Lower leg skin (tissue), 4 donors: Measurements from ENCODE around the gene REEP3. TPM values are rescaled to one million over a fixed set of nuclear protein-coding genes. Genes with fewer than 3 reads are reported as not detected.

ENCODE experiments used
- DNase-seq, 2 donors: peaks; one replicate each; pipeline ENCODE4 v3.0.0-alpha.2; 2019; ENCODE audit warnings: low spot score in 2 of 2
- H3K4me3 ChIP-seq: fragments of 200-600 bp; sonication (generic); 2 replicates; pipeline ENCODE4 v1.5.1; 2017; ENCODE audit warnings: mild to moderate bottlenecking, low read depth; ENCODE audit not compliant: poor library complexity, severe bottlenecking
- POLR2A ChIP-seq, 2 donors: fragments of 450-650 bp; IDR thresholded peaks; one replicate each; pipeline ENCODE4 v1.6.1; 2016 to 2017; ENCODE audit warnings: antibody characterized with exemption in 2 of 2, mild to moderate bottlenecking in 1 of 2, moderate library complexity in 1 of 2
- WGBS, 2 donors: methylation state at CpG; one replicate each; pipeline ENCODE4 v1.1.5; 2018; 5-methylcytosine and 5-hydroxymethylcytosine counted together
- intact Hi-C: fragments of 100-400 bp; cut with DNase I; formaldehyde crosslinking; loops from one replicate; pipeline ENCODE4 v1.15.0; 2023; ENCODE audit warnings: low total_unique reads
- total RNA-seq, 4 donors: library from RNA; depleted of rRNA; stranded (reverse); fragments of >200 nt; gene quantifications; one replicate each; pipeline ENCODE4 v1.1.0, GENCODE V29; 2016
- TF ChIP-seq, protein P1 (sequence below), 3 donors: fragments of 450-650 bp; IDR thresholded peaks; one replicate each; pipeline ENCODE4 v1.5.1; 2016; ENCODE audit warnings: antibody characterized with exemption in 3 of 3, mild to moderate bottlenecking in 3 of 3, moderate library complexity in 2 of 3

REEP3 gene
- total RNA-seq, 4 donors from 2014 or later: 39.8 to 58.4 (median 49.0) TPM

DNA sequence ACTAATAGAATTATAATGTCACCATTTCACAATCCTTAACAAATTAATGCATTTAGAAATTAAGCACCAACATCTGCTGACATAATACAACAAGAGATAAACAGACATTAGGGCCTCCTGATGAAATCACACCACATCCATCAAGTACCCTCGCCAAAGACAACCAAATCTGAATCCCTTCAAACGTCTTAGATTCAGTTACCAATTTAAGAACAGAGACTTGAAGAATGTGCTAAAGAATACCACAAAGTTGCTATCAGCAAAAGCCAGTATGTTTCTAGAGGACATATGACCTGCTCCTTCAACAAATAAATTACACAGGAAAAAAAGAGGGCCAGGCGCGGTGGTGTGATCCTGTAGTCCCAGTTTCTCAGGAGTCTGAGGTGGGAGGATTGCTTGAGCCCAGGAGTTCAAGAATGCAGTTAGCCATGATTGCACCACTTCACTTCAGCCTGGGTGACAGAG, 144.5 kb downstream of the REEP3 start:
- H3K4me3 ChIP-seq: no peak overlapping the region
- WGBS, 2 donors: 80 to 83% methylated on average over 4 of the region's 4 CpGs
- TF ChIP-seq POLR2A (IDR thresholded peaks at IDR 0.05): no peak
- TF ChIP-seq, protein P1, sequence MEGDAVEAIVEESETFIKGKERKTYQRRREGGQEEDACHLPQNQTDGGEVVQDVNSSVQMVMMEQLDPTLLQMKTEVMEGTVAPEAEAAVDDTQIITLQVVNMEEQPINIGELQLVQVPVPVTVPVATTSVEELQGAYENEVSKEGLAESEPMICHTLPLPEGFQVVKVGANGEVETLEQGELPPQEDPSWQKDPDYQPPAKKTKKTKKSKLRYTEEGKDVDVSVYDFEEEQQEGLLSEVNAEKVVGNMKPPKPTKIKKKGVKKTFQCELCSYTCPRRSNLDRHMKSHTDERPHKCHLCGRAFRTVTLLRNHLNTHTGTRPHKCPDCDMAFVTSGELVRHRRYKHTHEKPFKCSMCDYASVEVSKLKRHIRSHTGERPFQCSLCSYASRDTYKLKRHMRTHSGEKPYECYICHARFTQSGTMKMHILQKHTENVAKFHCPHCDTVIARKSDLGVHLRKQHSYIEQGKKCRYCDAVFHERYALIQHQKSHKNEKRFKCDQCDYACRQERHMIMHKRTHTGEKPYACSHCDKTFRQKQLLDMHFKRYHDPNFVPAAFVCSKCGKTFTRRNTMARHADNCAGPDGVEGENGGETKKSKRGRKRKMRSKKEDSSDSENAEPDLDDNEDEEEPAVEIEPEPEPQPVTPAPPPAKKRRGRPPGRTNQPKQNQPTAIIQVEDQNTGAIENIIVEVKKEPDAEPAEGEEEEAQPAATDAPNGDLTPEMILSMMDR (IDR thresholded peaks at IDR 0.05): no peak
- intact Hi-C loops: no loop called here
- no peak for DNase-seq

DNA sequence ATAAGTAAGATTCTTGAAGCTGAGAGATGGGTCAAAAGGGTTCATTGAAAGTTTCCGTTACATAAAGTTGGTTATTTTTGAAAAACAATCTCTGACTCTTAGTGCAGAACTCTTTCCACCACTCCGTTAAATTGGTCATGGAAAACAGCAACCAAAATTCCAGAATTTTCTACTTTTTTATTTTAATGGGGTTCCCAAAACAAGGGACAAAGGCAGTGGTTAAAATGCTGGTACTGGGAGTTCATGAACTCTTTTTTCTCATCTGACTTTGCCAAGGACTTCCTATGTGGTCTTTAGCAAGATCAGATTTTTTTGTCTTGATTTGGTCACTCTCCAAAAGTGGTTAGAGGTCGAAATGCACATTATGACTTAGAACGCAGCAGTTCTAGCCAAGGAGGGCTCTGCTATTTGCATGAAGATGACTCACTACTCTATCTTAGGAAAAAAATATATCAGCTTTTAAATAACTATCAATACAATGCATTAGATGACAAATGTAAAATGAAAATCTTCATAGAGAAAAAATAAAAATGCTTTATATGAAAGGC, 145.7 kb downstream of the REEP3 start:
- intact Hi-C loops: no loop called here
- DNase-seq: no peak
- no peak overlapping the region for H3K4me3 ChIP-seq
- TF ChIP-seq, protein P1 (IDR thresholded peaks at IDR 0.05): no peak
- no peak for TF ChIP-seq POLR2A (IDR thresholded peaks at IDR 0.05)
- WGBS, 2 donors: 36 to 37% methylated on average over 4 of the region's 4 CpGs

DNA sequence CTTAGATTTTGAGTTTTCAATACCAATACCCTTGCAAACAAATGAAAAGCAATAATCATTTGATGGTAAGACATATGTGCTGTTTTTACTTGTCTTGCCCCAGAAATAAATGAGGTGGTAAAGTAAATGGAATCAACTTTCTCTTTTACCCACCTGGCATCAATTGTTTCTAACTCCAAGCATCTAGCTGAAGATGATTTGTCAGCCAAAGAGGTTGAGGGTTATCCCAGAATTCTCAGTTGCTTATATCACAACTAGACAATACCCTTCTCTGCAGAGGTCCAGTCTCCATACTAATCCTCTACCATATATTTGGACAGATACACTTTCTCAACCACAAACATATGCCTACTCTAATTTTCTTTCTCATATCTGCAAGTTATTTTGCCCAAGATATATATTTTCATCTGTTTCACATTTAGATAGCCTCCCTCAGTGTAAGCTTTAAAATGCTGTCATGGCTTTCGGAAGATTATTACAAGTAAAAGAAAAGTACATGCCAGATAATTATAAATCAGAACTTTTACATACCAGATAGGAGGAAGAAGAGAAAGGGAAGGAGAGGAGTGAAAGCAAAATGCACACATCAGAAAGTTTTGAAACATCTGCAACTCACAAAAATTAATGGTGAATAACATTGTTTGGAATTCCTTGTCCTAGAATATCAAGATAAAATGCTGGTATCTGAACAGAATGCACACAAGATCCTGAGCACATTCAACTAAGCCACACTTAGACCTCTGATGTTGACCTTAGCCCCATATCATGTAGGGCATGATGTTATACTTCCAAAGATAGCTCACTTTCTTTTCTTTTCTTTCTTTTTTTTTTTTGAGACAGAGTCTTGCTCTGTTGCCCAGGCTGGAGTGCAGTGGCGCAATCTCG, 146.6 kb downstream of the REEP3 start:
- no peak overlapping the region for H3K4me3 ChIP-seq
- no peak for DNase-seq
- TF ChIP-seq, protein P1 (IDR thresholded peaks at IDR 0.05): no peak
- intact Hi-C loops: no loop called here
- WGBS, 2 donors: 93 to 95% methylated on average over 3 of the region's 3 CpGs

DNA sequence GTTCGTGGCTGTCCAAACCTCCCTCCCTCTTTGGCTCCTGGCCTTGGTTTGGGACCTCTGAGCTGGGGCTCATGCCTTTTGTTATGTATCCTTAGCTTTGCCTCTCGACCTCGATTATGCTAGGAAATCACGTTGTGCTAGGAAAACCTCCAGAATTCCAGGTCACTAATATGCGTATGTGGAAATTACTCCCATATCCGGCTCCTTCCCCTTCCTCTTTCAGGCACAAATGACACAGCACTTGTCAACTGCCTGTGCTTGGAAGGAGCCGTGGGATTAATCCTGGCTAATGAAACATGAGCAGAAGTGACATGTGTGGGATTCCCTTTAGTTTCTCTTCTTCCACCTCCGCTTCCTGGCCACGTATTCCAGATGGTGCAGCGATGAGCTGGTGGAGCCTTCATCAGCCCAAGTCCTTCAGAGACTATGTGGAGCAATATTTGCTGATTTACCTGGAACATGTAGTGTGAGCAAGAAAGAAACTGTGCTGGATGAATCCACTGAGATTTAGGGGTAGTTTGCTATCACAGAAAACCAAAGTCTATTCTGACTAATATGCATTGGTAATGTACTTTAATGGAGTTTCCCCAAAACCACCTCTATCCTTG, 149.2 kb downstream of the REEP3 start:
- no peak overlapping the region for H3K4me3 ChIP-seq
- intact Hi-C loops: no loop called here
- WGBS, 2 donors: 54 to 59% methylated on average over 10 of the region's 10 CpGs

DNA sequence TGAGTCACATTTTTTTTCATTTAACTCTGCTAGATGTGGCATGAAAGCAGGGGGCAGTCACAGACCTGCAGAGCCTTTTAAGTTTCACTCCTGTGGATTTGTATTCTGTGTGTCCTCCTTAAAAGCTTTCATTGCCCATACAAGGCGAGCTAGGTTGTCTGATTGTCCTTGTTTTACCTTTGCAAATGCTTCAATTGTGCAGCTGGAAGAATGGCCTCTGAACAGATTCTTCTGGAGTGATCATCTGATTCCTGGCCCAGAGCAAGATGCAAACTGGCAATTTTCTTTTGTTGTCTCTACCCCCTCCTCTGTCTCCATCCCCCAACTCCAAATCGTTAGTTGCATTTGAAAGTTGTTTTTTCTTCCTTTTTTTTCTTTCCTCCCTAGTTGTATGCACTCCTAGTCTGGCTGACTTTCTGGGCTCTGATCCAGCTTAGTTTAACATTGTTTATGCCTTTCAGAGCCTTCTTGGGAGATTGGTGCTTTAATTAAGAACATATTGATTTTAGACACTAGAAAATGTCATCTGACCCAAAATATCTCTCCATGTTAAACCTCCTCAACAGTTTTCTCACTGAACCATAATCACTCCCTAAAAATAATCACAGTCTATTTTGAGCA, 150.2 kb downstream of the REEP3 start:
- intact Hi-C loops: no loop called here
- H3K4me3 ChIP-seq: no peak overlapping the region
- WGBS, 2 donors: 35% methylated on average over 2 of the region's 2 CpGs
- DNase-seq: no peak
- TF ChIP-seq POLR2A (IDR thresholded peaks at IDR 0.05): no peak
- TF ChIP-seq, protein P1 (IDR thresholded peaks at IDR 0.05): no peak

More for the DNA sequence above, 149.2 kb downstream of the REEP3 start:
- DNase-seq: no peak
- TF ChIP-seq, protein P1 (IDR thresholded peaks at IDR 0.05): no peak
- TF ChIP-seq POLR2A (IDR thresholded peaks at IDR 0.05): no peak
